Superior temporal gyrus (tissue), 1 donor: ENCODE data around the gene C1QL4.
"Not testable (repeated sequence)": the region's sequence is repeated elsewhere in the genome, so short reads cannot be mapped to it uniquely, and the experiment has no call there.

Experiments used
- DNase-seq: peaks from one replicate; pipeline ENCODE4 v3.0.0-alpha.2; 2016; ENCODE audit errors: extremely low spot score

C1QL4 gene

DNA sequence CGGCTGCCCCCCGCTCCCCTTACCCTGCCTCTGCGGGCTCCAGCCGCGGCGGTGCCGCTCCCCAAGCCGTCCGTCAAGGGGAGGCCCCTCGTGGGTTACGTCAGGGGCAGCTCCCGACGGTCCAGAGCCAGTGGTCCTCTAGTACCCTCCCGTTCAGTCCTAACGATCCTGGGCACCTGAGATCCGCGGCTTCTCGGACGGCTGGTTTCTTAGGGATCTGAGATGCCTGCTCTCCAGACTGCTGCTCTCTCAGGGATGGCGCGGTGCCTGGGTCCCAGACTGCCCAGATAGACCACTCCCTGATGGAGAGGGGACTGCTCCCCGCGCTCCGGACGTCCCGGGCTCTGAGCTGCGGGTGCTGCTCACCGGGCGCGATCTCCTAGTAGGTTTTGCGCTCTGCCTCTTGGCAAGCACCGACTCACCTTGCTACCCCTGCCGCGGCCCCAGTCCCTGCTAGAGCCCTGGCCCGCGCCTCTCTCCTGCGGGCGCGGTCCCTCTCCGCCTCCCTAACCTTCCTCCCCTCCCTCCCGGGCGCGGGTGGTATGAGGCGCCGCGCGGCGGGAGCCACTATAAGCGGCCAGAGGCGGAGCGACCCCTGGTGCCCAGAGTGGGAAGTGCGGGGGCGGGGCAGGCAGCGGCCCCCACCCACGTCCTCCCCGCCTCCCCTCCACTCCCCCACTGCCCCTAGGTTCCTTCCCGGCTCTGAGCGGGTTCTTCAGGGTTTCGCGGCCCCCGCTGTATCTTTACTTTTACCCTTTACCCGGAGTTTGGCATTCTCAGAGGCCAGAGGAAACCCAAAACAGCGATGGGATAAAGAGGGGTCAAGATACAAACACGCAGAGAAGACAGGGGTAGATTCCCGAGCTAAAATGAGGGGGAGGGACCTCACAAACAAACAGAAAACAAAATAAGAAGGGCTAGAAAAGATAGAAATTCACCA lies at the start of gene C1QL4:
TSS of gene C1QL4 (minus strand) at position 544 of the 940 bp plus-strand sequence. CDS start 711 bp downstream, outside the sequence.
- DNase-seq, result peak; percentile 63

DNA sequence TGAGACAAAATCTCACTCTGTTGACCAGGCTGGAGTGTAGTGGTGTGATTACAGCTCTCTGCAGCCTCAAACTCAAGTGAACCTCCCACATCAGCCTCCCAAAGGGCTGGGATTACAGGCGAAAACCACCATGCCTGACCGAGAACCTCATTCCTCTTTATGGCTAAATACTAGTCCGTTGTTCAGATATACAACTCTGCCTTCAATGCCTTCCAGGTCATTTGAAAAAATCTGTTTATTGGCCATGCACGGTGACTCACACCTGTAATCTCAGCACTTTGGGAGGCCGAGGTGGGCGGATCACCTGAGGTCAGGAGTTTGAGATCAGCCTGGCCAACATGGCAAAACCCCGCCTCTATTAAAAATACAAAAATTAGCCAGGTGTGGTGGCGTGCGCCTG lies 43.2 kb upstream of the C1QL4 start:
- DNase-seq, result not testable (repeated sequence)

DNA sequence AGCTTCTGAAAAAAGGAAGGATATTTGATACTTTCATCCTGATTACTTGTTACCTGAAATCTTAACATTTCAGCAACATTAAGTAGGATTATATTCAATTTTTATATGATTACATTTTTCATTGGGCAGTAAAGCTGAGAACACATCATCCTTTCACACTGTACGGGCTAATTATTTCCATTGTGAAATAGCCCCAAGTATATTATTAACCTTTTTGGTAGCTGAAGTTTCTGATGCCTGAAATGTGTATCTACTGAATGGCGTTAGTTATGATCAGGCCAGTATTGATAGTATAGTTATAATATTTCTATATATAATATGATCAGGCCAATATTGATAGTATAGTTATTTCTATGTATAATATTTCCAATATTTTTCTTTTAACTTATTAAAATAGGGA lies 40.4 kb upstream of the C1QL4 start:
- DNase-seq, result no peak

DNA sequence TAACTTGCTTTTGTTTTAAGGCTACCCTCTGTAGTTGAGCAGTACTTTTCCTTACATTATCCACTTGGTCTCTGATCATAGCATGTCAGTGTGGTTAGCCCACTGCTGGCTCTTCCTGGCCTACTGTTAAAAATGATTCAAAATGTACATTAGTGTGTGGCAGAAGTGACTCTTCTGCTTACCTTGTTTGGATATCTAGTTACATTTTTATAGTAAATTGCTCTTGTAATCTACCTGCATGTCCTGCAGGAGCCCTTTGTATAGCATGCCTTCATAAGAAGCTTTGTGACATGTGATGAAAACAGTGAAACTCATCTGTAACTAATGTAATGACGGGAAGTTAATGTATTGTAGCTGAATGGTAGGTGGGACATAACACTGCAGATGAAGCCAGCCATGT lies 38.4 kb upstream of the C1QL4 start:
- DNase-seq, result no peak

DNA sequence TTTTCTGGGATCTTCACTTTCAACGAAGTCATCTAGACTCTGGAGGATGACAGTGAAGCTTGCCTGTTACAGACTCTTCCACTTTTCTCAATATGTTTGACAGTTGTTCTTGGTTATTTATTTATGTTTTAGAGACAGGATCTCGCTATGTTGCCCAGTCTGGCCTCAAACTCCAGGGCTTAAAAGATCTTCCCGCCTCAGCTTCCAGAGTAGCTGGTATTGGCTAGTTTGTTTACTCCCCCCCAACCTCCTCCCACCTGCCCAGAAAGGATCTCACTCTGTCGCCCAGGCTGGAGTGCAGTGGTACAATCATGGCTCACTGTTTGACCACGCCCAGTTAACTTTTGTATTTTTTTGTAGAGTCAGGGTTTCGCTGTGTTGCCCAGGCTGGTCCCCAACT lies 33.6 kb upstream of the C1QL4 start:
- DNase-seq, result no peak

DNA sequence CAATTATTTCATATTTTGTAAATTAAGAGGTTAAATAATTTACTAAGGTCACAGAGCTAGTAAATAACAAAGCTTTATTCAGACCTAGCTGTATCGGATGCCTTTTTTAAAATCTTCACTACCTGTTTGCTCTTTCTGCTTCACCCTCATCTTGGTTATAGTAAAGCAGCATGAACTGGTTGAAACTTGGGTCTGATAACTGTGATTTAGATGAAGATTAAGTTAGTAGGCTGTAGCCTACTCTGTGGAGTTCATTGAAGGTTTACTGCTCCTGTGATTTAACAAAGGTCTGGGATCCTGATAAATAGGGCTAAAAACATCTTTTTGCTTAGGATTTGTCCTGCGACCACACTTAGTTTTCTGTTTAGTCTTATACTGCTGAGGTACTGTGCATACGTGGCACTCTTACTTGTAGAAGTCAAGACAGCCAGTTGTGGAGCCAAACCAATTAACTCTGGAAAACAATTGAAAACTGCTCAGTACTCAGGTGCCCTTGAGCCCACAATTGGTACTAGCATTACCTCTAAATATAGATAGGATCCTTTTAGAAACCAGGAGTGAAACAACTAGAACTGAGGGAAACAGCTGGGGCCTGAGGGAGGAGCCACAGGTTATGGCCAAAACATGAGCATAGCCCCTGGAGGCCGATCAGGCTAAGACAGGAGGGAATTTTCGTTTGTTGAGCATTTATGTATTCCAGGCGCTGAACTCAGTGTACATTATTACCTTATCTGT lies 32.6 kb upstream of the C1QL4 start:
- DNase-seq, result no peak

DNA sequence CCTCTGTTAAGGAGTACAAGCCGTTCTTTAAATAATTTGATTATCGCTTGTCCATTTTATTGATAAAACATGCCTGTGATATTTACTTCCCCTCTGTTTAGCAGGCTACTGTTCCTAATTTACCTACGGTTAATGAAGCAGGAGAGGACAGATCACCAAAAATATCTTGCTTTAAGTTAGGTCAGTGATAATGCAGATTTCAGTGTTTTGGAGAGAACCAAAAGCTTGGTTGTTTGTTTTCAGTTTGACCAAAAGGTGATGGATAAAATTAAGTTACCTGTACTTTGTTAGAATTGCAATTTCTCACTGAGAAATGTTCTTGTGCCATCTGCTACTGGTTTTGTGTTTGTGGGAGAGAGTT lies 31.2 kb upstream of the C1QL4 start:
- no peak for DNase-seq

DNA sequence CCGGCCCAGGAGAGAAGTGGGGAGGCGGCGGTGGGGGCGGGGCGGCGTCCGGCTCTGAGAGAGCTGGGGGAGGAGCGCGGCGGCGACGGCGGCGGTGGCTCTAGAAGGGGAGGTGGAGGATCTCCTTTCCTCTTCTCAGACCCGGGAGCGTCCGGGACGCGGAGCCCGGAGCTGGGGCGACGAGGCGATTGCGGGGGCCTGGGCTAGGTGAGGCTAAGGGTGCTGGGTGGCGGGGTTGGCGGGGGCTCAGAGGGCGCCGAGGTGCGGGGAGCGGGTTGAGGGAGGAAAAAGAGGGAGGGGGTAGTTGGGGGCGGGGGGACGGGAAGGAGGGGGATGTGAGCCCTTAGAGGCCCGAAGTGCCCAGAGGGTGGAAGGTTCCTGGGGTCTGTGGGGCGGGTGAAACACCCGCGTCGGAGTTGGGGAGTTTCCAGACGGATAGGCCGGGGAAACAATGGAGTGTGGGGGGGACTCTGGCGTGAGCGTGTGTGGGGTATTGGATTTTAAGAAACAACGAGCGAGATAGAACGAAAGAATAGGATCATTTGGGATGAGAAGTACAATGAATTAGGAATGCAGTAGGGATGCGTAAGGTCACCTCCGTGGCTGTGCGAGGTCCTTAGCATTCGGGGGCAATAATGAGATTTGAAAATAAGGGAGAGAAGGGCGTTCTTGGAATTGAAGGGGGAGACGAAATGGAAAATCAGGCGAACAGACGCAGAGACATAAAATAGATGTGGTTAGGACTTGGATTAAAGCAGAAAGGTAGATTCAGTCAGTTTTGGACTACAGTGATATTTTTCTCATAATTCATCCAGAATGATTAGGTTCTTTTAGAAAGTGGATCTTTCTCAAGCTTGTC lies 30.6 kb upstream of the C1QL4 start, which contains the start of gene SPATS2:
TSS of gene SPATS2 (plus strand) at position 82 of the 859 bp plus-strand sequence. CDS start 93,551 bp downstream, outside the sequence.
- DNase-seq, result peak; percentile 50

DNA sequence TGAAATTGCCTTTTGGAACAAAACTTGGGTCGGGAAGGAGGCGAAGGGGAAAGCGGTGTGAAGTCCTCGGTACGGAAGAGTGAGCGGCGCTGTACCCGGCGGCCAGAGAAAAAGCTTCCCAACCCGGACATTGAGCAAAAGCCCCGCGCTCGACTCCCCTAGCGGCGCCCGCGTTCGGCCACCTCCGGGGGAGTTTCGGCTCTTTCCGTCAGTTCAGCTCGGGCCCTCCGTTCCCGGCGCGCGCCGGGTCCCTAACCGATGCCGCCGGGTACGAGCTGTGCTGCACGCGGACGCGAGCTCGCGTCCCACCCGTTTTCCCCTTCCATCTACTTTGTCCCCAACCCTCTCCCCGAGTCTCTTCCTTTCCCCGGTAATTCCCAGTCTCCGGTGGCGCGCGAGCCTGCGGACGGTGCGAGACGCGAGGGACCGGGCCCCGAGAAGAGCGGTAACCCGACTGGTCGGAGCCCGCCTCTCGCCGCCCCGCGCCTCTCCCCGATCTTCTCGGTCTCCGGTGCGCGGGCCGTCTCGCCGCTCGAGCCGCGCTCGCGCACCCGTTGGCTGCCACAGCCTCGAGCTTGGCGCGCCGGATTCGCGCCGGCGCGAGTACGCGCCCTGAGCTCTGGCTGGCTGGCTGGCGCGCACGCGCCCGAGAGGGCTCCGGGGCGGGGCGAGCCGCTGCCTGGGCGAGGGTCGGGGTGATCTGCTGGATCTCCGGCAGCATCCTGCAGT lies 29.8 kb upstream of the C1QL4 start:
- peak; percentile 80 for DNase-seq

DNA sequence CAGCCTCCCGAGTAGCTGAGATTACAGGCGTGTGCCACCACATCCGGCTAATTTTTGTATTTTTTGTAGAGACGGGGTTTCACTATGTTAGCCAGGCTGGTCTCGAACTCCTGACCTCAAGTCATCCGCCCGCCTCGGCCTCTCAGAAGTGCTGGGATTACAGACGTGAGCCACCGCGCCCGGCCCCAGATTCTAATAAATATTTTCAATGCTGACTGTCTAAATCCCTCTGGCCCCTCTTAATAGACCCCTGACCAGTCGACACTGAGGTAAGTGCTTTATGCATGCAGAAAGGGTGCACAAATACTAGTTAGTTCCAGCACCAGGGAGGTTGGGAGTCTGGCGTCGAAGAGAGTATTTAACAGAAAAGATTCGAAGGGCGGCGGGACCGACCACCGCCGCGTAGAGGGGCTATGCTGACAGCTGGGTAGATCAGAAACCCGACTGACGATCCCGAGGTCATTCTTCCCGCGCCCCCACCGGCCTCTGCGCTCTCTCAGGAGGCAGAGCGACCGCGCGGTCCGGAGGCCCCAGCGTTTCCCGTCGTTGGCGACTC lies 29.2 kb upstream of the C1QL4 start:
- no peak for DNase-seq

DNA sequence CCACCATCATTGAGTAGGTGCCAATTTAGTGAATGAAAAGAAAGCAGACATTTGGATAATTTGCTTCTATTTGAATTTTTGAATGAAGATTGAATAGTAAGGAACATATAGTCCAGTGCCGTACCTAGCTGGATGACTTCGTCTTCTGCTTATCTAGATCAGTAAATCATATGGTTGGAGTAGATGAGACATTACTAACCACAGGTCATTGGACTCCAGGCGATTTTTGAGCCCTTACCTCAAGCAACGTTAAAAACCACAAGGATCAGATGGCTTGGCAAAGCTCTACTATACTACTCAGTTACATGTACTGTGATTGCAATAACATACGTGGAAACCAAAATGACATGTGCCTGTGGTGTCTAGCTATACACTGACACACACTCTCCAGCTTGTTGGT lies 28.6 kb upstream of the C1QL4 start:
- no peak for DNase-seq

DNA sequence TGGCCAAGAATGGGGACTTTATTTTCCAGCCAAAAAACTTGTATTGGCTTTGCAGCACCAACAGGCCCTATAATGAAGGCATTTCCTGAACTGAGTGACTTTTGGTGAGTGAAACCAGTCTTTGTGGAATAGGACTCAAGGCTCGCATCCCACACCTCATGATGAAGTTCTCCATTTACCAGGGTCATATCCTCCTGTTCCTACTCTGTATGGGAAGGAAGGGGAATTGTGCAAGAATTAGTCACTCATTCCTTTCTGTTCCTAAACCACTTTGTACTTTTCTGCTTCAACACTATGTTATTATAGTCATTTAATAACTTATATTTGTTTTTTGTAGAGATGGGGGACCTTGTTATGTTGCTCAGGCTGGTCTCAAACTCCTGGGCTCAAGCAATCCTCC lies 28.0 kb upstream of the C1QL4 start:
- DNase-seq, result no peak

DNA sequence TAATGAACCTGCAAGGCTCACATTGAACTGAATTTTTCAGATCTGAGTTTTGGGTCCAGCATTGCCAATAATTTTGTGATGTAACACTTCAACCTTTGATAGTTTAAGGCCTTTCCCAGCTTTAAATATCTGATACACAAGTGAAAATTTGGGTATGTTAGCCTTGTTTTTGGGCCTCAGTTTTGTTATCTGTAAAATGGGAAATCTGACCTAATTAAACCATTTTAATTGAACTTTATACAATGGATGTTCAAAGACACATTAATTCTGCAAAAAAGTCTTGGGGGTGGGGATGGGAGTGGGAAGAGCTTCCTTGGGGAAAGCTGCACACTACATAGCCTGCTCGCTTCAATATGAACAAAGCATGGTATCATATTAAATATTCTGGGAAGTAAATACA lies 25.1 kb upstream of the C1QL4 start:
- no peak for DNase-seq

DNA sequence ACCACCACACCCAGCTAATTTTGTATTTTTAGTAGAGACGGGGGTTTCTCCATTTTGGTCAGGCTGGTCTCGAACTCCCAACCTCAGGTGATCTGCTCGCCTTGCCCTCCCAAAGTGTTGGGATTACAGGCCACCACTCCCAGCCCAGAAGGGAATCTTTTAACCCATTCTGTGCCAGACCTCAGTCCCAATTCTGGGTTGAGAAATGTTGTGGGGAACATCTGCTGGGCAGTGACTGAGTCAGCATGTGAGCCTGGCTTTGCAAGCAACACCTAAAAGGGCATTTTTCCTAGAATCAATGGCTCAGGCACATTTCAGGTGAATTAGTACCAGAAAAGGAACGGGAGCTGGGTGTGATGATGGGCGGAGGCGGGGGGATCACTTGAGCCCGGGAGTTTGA lies 22.7 kb upstream of the C1QL4 start:
- no peak for DNase-seq

DNA sequence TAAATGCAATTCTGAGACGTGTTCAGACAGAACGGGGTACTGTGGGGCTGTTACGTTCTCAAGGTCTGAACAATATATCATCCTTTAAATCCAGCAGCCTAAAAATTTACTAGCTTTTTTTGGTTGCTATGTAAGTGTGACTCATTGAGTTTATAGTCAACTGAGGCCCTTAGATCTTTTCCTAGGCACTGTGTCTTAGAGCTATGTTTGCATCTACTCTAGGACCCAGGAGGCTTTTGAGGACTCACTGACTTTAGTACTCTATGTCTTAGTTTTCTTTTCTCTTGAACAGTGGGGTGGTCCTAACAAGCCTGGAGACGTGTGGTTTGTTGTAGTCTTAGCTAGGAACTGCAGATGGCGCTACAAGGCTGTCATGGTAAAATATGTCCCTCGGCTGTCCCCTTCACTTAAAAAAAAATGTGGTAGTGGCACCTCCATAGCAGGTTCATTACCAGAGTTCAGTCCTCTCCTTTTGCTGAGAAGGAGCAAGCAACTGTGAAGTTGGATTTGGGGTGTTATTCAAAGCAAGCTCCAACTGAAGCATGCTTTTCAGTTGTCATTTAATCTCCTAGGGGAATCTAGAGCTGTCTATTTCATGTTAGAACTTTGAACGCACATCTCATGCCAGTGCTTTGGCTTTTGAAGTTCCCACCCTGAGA lies 21.6 kb upstream of the C1QL4 start:
- peak; percentile 83 for DNase-seq

DNA sequence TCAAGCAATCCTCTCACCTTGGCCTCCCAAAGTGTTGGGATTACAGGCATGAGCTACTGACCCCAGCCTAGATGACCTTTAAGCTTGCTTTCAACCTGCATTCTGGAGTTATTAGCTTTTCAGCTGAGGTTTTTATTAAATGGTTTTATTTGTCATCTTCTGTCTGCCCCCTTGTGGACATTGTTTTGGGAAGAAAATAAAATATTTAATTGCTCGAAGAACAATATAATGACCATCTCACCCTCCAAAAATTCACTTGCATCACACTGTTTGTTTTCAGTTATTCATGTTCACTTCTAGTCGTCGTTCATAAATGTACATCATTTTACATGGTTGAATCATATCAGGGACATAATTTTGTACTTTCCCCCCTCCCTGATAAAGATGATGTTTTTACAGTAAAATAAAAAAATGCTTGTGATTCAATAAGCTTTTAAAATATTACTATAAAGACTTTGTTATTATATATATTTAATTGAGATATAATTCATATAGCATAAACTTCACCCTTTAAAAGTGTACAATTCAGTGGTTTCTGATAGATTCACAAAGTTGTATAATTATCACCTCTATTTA lies 20.2 kb upstream of the C1QL4 start:
- DNase-seq, result peak; percentile 71

DNA sequence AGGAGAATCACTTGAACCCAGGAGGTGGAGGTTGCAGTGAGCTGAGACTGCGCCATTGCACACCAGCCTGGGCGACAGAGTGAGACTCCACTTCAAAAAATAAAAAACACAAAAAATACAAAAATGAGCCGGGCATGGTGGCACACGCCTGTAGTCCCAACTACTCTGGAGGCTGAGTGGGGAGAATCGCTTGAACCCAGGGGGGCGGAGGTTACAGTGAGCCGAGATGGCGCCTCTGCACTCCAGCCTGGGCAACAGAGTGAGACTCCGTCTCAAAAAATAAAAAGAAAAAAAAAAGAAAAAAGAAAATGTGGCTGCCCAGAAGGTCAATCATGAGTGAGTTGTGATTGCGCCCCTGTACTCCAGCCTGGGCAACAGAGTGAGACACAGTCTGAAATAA lies 18.9 kb upstream of the C1QL4 start:
- DNase-seq, result no peak

DNA sequence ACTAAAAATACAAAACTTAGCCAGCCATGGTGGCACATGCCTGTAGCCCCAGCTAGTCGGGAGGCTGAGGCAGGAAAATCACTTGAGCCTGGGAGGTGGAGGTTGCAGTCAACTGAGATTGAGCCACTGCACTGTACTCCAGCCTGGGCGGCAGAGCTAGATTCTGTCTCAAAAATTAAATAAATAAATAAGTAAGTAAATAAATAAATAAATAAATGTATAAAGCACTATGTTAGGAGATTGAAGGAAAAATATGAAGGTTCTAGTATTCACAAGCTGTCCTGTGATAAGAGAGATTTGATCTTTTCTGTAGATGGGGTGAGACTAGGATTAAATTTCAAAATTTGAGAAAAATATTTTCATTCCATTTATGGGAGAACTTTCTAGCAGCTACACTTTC lies 15.4 kb upstream of the C1QL4 start:
- DNase-seq, result no peak

DNA sequence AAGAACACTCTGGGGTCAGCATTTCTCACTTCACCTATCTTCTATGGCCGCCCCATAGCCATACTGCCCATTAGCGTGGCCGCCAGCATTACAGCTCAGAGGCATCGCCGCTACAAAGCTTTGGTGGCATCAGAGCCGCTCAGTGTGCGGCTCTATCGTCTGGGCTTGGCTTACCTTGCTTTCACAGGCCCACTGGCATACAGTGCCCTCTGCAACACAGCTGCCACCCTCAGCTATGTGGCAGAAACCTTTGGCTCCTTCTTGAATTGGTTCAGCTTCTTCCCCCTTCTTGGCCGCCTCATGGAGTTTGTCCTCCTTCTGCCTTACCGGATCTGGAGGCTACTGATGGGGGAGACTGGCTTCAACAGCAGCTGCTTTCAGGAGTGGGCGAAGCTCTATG lies 12.3 kb upstream of the C1QL4 start:
- DNase-seq, result no peak

DNA sequence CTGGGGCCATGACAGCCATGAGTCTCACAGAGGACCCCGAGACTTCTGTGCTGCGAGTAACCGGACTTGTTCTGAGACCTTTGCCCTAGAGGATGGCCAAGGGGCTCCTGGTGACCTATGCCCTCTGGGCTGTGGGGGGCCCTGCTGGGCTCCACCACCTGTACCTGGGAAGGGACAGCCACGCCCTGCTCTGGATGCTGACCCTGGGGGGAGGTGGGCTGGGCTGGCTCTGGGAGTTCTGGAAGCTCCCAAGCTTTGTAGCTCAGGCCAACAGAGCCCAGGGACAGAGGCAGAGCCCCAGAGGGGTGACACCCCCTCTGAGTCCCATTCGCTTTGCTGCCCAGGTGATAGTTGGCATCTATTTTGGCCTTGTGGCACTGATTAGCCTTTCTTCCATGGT lies 11.8 kb upstream of the C1QL4 start:
- DNase-seq, result no peak
